CD14-positive monocyte (primary cell): ENCODE data around the gene PRIMPOL. TPM values are rescaled to one million over a fixed set of nuclear protein-coding genes. Genes with fewer than 3 reads are reported as not detected.

Experiments used
- DNase-seq, 3 donors: peaks; one replicate each; pipeline ENCODE4 v3.0.0-alpha.2; 2011 to 2022
- H2AFZ ChIP-seq: 2 replicates; pipeline ENCODE4 v1.6.0; 2012; ENCODE audit warnings: mild to moderate bottlenecking, low read depth, low read length, inconsistent platforms; ENCODE audit not compliant: insufficient read depth, poor library complexity, severe bottlenecking
- H3K27ac ChIP-seq, 2 donors: 1 replicate in 1 of 2; 2 replicates in 1 of 2; pipeline ENCODE4 v1.5.1; 2012 to 2013; ENCODE audit warnings: low read length in 2 of 2, control low read depth in 1 of 2, inconsistent platforms in 1 of 2, low read depth in 1 of 2, mild to moderate bottlenecking in 1 of 2
- H3K27me3 ChIP-seq, 2 donors: one replicate each; pipeline versions ENCODE4 v1.6.0 to v1.6.1; 2011 to 2013; ENCODE audit warnings: low read length in 2 of 2; ENCODE audit not compliant: control insufficient read depth in 2 of 2, insufficient read depth in 2 of 2
- H3K36me3 ChIP-seq, 2 donors: replicated peaks in 1 of 2; 1 replicate in 1 of 2; 2 replicates in 1 of 2; pipeline versions ENCODE4 v1.5.1 to v1.6.1; 2012 to 2013; ENCODE audit warnings: low read length in 2 of 2, control low read depth in 1 of 2, inconsistent platforms in 1 of 2, mild to moderate bottlenecking in 1 of 2; ENCODE audit not compliant: insufficient read depth in 2 of 2, control insufficient read depth in 1 of 2
- H3K4me1 ChIP-seq, 2 donors: 1 replicate in 1 of 2; 2 replicates in 1 of 2; pipeline versions ENCODE4 v1.5.1 to v1.6.1; 2012 to 2013; ENCODE audit warnings: low read length in 2 of 2, control low read depth in 1 of 2, inconsistent platforms in 1 of 2, mild to moderate bottlenecking in 1 of 2, moderate library complexity in 1 of 2; ENCODE audit not compliant: insufficient read depth in 2 of 2, control insufficient read depth in 1 of 2
- H3K4me2 ChIP-seq: replicated peaks from 2 replicates; pipeline ENCODE3; 2012; ENCODE audit warnings: low read length, moderate library complexity, mild to moderate bottlenecking; ENCODE audit not compliant: poor library complexity, severe bottlenecking; ENCODE audit errors: extremely low read depth
- H3K4me3 ChIP-seq, 3 experiments: fragments of 200-600 bp in 1 of 3; sonication (generic) in 1 of 3; replicated peaks in 1 of 3; 1 replicate in 2 of 3; 2 replicates in 1 of 3; pipeline ENCODE4 v1.5.1; 2011 to 2013; ENCODE audit warnings: low read length in 3 of 3, mild to moderate bottlenecking in 3 of 3, control low read depth in 2 of 3, low read depth in 2 of 3, inconsistent platforms in 1 of 3, moderate library complexity in 1 of 3
- H3K79me2 ChIP-seq: 2 replicates; pipeline ENCODE4 v1.6.0; 2012; ENCODE audit warnings: mild to moderate bottlenecking, control low read depth, inconsistent platforms, low read length, moderate library complexity; ENCODE audit not compliant: insufficient read depth
- H3K9ac ChIP-seq: 2 replicates; pipeline ENCODE4 v1.6.0; 2017; ENCODE audit warnings: low read length, mild to moderate bottlenecking; ENCODE audit not compliant: insufficient read depth, poor library complexity, severe bottlenecking
- H3K9me3 ChIP-seq, 2 donors: replicated peaks in 1 of 2; 1 replicate in 1 of 2; 2 replicates in 1 of 2; pipeline versions ENCODE4 v1.5.1 to v1.6.1; 2012 to 2013; ENCODE audit warnings: low read length in 2 of 2, control low read depth in 1 of 2; ENCODE audit not compliant: control insufficient read depth in 1 of 2, insufficient read depth in 1 of 2
- H4K20me1 ChIP-seq: 2 replicates; pipeline ENCODE4 v1.6.0; 2012; ENCODE audit warnings: mild to moderate bottlenecking, low read length, control low read depth, moderate library complexity; ENCODE audit not compliant: insufficient read depth
- H3K27ac Mint-ChIP-seq, 7 donors: one replicate each; pipeline ENCODE4 v1.8.0; 2020; ENCODE audit warnings: mild to moderate bottlenecking in 7 of 7, mixed read lengths in 7 of 7, moderate library complexity in 6 of 7, inconsistent platforms in 2 of 7
- H3K27me3 Mint-ChIP-seq, 3 donors: one replicate each; pipeline ENCODE4 v1.8.0; 2021 to 2022; ENCODE audit warnings: low read depth in 3 of 3, mild to moderate bottlenecking in 3 of 3, mixed read lengths in 3 of 3, moderate library complexity in 3 of 3, inconsistent platforms in 1 of 3
- H3K36me3 Mint-ChIP-seq, 2 donors: one replicate each; pipeline ENCODE4 v1.8.0; 2020; ENCODE audit warnings: mixed read lengths in 2 of 2, inconsistent platforms in 1 of 2, mild to moderate bottlenecking in 1 of 2
- H3K4me1 Mint-ChIP-seq: one replicate; pipeline ENCODE4 v1.8.0; 2020; ENCODE audit warnings: mild to moderate bottlenecking, mixed read lengths
- H3K4me3 Mint-ChIP-seq, 2 donors: one replicate each; pipeline ENCODE4 v1.8.0; 2020; ENCODE audit warnings: mild to moderate bottlenecking in 2 of 2, mixed read lengths in 2 of 2, moderate library complexity in 1 of 2
- H3K9me3 Mint-ChIP-seq, 7 donors: one replicate each; pipeline ENCODE4 v1.8.0; 2020 to 2022; ENCODE audit warnings: mixed read lengths in 7 of 7, mild to moderate bottlenecking in 6 of 7, moderate library complexity in 6 of 7, inconsistent platforms in 2 of 7
- WGBS: methylation state at CpG from one replicate; pipeline ENCODE4 v1.1.5; 2013; ENCODE audit warnings: missing lambda C conversion rate; ENCODE audit not compliant: insufficient coverage; 5-methylcytosine and 5-hydroxymethylcytosine counted together
- intact Hi-C, 2 donors: fragments of 100-400 bp; cut with micrococcal nuclease; formaldehyde crosslinking; loops; one replicate each; pipeline versions ENCODE4 v1.15.0 to v1.15.1; 2023
- polyA plus RNA-seq, 3 donors: library from polyadenylated mRNA; depleted of rRNA in 1 of 3; unstranded in 2 of 3; stranded (reverse) in 1 of 3; fragments of 300-500 nt in 2 of 3; fragments of >200 nt in 1 of 3; fragmentation: Illumina TruSeq in 2 of 3; gene quantifications; 1 replicate in 2 of 3; 2 replicates in 1 of 3; pipeline ENCODE4 v1.2.3, GENCODE V29; 2012 to 2021
- TF ChIP-seq, protein P1 (sequence below): fragments of 200-600 bp; IDR thresholded peaks from one replicate; pipeline ENCODE4 v1.8.0; 2022; ENCODE audit warnings: antibody characterized with exemption, mild to moderate bottlenecking

The PRIMPOL gene
- polyA plus RNA-seq, 3 donors = 7.0 to 10.5 (median 10.0) TPM

DNA sequence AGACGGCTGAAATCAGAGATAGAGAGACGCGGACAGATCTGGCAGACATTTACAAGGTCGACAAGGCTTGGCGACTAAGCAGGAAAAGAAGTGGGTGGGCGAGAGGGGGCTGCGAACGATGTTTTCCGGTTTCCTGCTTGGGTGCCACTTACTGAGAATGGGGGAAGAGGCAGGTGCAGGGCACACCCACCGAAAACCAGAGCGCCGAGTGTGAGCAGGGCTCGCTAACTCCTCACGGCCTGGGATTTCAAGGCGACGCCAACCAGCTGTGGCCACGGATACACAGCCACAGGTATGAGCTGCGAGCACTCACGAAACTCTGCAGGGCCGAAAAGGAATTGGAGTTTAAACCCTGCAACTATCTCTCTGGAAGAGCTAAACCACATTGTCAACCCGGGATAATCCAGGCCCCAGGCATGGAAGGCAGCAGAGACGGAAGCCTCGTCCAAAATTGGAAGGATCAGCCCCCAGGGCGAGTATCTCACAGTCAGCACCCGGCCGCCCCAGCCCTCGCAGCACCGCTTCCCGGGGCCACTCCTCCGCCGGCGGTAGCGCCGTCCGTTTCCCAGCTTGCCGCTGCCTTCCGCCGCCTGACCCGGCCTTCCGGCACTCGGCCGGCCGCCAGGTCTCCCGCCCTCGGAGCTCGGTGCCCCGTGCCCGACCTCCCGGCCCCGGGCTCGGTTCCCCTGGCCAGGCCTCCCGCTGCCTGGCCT lies 1.1 kb upstream of the PRIMPOL start:
- Mint-ChIP-seq H3K27ac (peak overlapping the region; percentile 87 to 94 (median 89)), H3K4me1 (peaks cover 46% of the 10 kb centered on the region), H3K27me3 (peaks cover 0 to 1% (median 0%) of the 10 kb centered on the region in 3 donors), H3K9me3 (no peaks in the 10 kb centered on the region), H3K36me3 (peaks cover 21% of the 10 kb centered on the region in 2 donors), H3K4me3 (peak overlapping the region; percentile 89 to 94)
- peaks cover 33% of the 10 kb centered on the region for H4K20me1 ChIP-seq
- WGBS = under 1% methylated on average over 50 of the region's 52 CpGs
- peaks cover 77% of the 10 kb centered on the region for H3K79me2 ChIP-seq
- peak overlapping the region; percentile 94 for H3K9ac ChIP-seq
- H3K27ac ChIP-seq = peak overlapping the region; percentile 72 to 88
- no peaks in the 10 kb centered on the region for H3K9me3 ChIP-seq
- peak overlapping the region; percentile 82 for H2AFZ ChIP-seq
- H3K36me3 ChIP-seq = peaks cover 9 to 27% of the 10 kb centered on the region in 2 donors
- peaks cover 21 to 41% of the 10 kb centered on the region in 2 donors for H3K4me1 ChIP-seq
- H3K27me3 ChIP-seq = no peaks in the 10 kb centered on the region
- H3K4me3 ChIP-seq = peak overlapping the region; percentile 73 to 91 (median 76)
- peak in 2 of 3 donors; percentile 38 to 39 for DNase-seq
- TF ChIP-seq, protein P1, sequence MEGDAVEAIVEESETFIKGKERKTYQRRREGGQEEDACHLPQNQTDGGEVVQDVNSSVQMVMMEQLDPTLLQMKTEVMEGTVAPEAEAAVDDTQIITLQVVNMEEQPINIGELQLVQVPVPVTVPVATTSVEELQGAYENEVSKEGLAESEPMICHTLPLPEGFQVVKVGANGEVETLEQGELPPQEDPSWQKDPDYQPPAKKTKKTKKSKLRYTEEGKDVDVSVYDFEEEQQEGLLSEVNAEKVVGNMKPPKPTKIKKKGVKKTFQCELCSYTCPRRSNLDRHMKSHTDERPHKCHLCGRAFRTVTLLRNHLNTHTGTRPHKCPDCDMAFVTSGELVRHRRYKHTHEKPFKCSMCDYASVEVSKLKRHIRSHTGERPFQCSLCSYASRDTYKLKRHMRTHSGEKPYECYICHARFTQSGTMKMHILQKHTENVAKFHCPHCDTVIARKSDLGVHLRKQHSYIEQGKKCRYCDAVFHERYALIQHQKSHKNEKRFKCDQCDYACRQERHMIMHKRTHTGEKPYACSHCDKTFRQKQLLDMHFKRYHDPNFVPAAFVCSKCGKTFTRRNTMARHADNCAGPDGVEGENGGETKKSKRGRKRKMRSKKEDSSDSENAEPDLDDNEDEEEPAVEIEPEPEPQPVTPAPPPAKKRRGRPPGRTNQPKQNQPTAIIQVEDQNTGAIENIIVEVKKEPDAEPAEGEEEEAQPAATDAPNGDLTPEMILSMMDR = no peak
- peak overlapping the region; percentile 98 for H3K4me2 ChIP-seq
- intact Hi-C loops = loop anchor here (5.0 to 10.0 kb wide), 2 partner anchors 84 to 384 kb away; partner anchors contain the start of gene CENPU (in 2 of the 2)

DNA sequence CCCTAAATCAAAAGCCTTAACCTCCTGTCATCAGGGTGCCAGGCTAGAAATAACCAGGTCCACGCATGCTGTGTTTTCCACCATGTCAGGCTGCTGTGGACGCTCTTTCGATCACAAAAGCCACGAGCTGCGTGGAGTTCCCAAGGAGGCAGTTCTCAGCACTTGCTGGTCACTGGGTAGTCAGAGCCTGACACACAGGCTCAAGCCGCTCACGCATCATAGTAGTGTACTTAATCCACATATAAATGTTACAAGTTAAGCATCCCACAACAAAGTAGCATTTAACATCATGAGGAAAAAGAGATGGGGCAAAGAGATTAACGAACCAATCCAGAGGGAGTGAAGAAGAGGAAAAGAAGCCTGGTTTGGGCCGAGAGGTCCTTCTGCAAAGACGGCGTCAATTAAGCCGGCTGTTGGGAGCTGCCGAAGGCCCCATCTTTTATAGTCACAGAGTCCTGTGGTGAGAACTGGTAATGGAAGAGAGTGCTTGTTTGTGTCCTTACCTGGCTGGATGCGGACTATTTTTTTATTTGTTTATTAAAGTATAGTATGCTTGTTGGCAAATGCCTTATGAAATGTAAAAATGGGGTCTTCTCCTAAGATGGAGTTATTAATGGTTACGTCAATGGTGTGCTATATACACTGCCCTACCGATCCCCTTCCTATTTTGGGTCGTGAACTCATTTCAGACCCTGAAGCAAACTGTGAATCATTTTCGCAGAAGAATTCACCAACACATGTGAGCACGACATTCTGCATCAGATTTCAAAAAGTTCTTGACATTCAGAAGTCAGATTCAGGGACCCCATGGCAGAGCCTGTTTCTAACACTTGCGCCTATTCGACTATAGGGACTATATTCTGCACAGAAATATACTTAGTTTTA lies 675 bp downstream of the PRIMPOL start:
- peaks cover 0 to 1% (median 0%) of the 10 kb centered on the region in 3 donors for H3K27me3 Mint-ChIP-seq
- H2AFZ ChIP-seq = peak overlapping the region; percentile 99
- peak overlapping the region; percentile 84 to 94 (median 91) for H3K27ac Mint-ChIP-seq
- H3K27ac ChIP-seq = peak overlapping the region; percentile 69 to 87
- peak overlapping the region; percentile 89 to 91 (median 89) for H3K4me3 ChIP-seq
- H3K9me3 Mint-ChIP-seq = no peaks in the 10 kb centered on the region
- H3K9me3 ChIP-seq = no peaks in the 10 kb centered on the region
- H3K4me3 Mint-ChIP-seq = peak overlapping the region; percentile 87 to 94
- peak in 2 of 3 donors; percentile 23 to 69 for DNase-seq
- no peaks in the 10 kb centered on the region for H3K27me3 ChIP-seq
- WGBS = 22% methylated on average over 12 of the region's 21 CpGs
- peaks cover 6 to 18% of the 10 kb centered on the region in 2 donors for H3K36me3 ChIP-seq
- intact Hi-C loops = loop anchor here (5.0 to 10.0 kb wide), 3 partner anchors 82 to 1145 kb away; partner anchors contain the start of genes CENPU (in 2 of the 2) and ING2 (in 1 of the 2)
- TF ChIP-seq, protein P1 = no peak
- H4K20me1 ChIP-seq = peaks cover 20% of the 10 kb centered on the region
- H3K4me1 Mint-ChIP-seq = peaks cover 50% of the 10 kb centered on the region
- peak overlapping the region; percentile 86 for H3K4me2 ChIP-seq
- H3K36me3 Mint-ChIP-seq = peaks cover 16 to 18% of the 10 kb centered on the region in 2 donors
- peak overlapping the region; percentile 76 for H3K9ac ChIP-seq
- H3K79me2 ChIP-seq = peaks cover 59% of the 10 kb centered on the region
- H3K4me1 ChIP-seq = peaks cover 21 to 41% of the 10 kb centered on the region in 2 donors
